DND-41 (cell line): Measurements from ENCODE around the gene ATP5MG.

Experiments used
- ATAC-seq: fragments of 200-7000 bp; cut with Tn5 transposase; 3 replicates; pipeline ENCODE4 v1.9.1; 2021; ENCODE audit warnings: low read depth; ENCODE audit not compliant: insufficient read depth
- DNase-seq: peaks from one replicate; pipeline ENCODE4 v3.0.0-alpha.2; 2020
- H2AFZ ChIP-seq: 2 replicates; pipeline ENCODE4 v1.6.0; 2012; ENCODE audit warnings: low read depth, low read length
- H3K27ac ChIP-seq: 2 replicates; pipeline ENCODE4 v1.5.1; 2012; ENCODE audit warnings: low read length, inconsistent platforms
- H3K27me3 ChIP-seq: fragments of 200-600 bp; sonication (generic); 2 replicates; pipeline ENCODE4 v1.6.0; 2012; ENCODE audit warnings: low read length, mild to moderate bottlenecking, inconsistent platforms; ENCODE audit not compliant: insufficient read depth, poor library complexity
- H3K36me3 ChIP-seq: 2 replicates; pipeline ENCODE4 v1.5.1; 2012; ENCODE audit warnings: low read length, inconsistent platforms; ENCODE audit not compliant: insufficient read depth
- H3K4me1 ChIP-seq: 2 replicates; pipeline ENCODE4 v1.5.1; 2012; ENCODE audit warnings: mild to moderate bottlenecking, low read length; ENCODE audit not compliant: insufficient read depth
- H3K4me2 ChIP-seq: 2 replicates; pipeline ENCODE4 v1.6.0; 2012; ENCODE audit warnings: mild to moderate bottlenecking, moderate library complexity, low read length, inconsistent platforms; ENCODE audit not compliant: insufficient read depth
- H3K4me3 ChIP-seq, 2 experiments: fragments of 200-600 bp in 1 of 2; shearing (Covaris generic) in 1 of 2; 2 replicates each; pipeline ENCODE4 v1.5.1; 2012 to 2016; ENCODE audit warnings: inconsistent platforms in 2 of 2, low read length in 2 of 2, mild to moderate bottlenecking in 2 of 2, low read depth in 1 of 2, moderate library complexity in 1 of 2
- H3K79me2 ChIP-seq: 2 replicates; pipeline ENCODE4 v1.6.0; 2012; ENCODE audit warnings: low read length, inconsistent platforms; ENCODE audit not compliant: insufficient read depth
- H3K9ac ChIP-seq: 2 replicates; pipeline ENCODE4 v1.6.0; 2012; ENCODE audit warnings: low read depth, mild to moderate bottlenecking, inconsistent platforms, low read length, moderate library complexity
- H3K9me3 ChIP-seq: 2 replicates; pipeline ENCODE4 v1.5.1; 2012; ENCODE audit warnings: low read length, moderate library complexity, mild to moderate bottlenecking, inconsistent platforms; ENCODE audit not compliant: insufficient read depth, severe bottlenecking
- H4K20me1 ChIP-seq: 2 replicates; pipeline ENCODE4 v1.6.0; 2012; ENCODE audit warnings: low read length; ENCODE audit not compliant: insufficient read depth
- CTCF ChIP-seq: IDR thresholded peaks from 2 replicates; pipeline ENCODE4 v1.5.1; 2012; ENCODE audit warnings: borderline replicate concordance, low read length, moderate library complexity, mild to moderate bottlenecking; ENCODE audit not compliant: poor library complexity, severe bottlenecking; ENCODE audit errors: extremely low read depth
- EZH2 ChIP-seq: IDR thresholded peaks from 3 replicates; pipeline ENCODE4 v1.6.1; 2012; ENCODE audit warnings: borderline replicate concordance, low read depth, mild to moderate bottlenecking, moderate library complexity, low read length, inconsistent platforms; ENCODE audit not compliant: severe bottlenecking

Gene ATP5MG

GRCh38 chr11:118375978-118376377 lies 25.4 kb upstream of the ATP5MG start:
- ATAC-seq (no peak), DNase-seq (no peak)
- no peak for TF ChIP-seq CTCF
- TF ChIP-seq EZH2, result no peak
- H3K4me3 ChIP-seq, result no peak overlapping the region
- no peaks in the 10 kb centered on the region for H3K9me3 ChIP-seq
- H3K79me2 ChIP-seq, result no peaks in the 10 kb centered on the region
- no peak overlapping the region for H3K4me2 ChIP-seq
- no peaks in the 10 kb centered on the region for H3K27me3 ChIP-seq
- no peak overlapping the region for H2AFZ ChIP-seq
- no peak overlapping the region for H3K9ac ChIP-seq
- H3K27ac ChIP-seq, result no peak overlapping the region
- no peaks in the 10 kb centered on the region for H3K4me1 ChIP-seq
- peaks cover 86% of the 10 kb centered on the region for H3K36me3 ChIP-seq
- H4K20me1 ChIP-seq, result no peaks in the 10 kb centered on the region

- no peaks in the 10 kb centered on the region for H3K79me2 ChIP-seq
- ATAC-seq (no peak), DNase-seq (no peak)
- H3K4me1 ChIP-seq, result no peaks in the 10 kb centered on the region
- peaks cover 86% of the 10 kb centered on the region for H3K36me3 ChIP-seq
- no peak overlapping the region for H3K4me3 ChIP-seq
- H4K20me1 ChIP-seq, result no peaks in the 10 kb centered on the region
- no peak overlapping the region for H3K4me2 ChIP-seq
- no peak overlapping the region for H2AFZ ChIP-seq
- no peaks in the 10 kb centered on the region for H3K27me3 ChIP-seq
- TF ChIP-seq EZH2 (no peak), CTCF (no peak)
- H3K9me3 ChIP-seq, result no peaks in the 10 kb centered on the region
- H3K9ac ChIP-seq, result no peak overlapping the region
- no peak overlapping the region for H3K27ac ChIP-seq
These were observed 21.9 kb upstream of the ATP5MG start for GRCh38 chr11:118379497-118379896.

GRCh38 chr11:118380571-118380970 lies 20.8 kb upstream of the ATP5MG start:
- Histone ChIP-seq H4K20me1 (no peaks in the 10 kb centered on the region), H3K4me2 (no peak overlapping the region), H2AFZ (no peak overlapping the region), H3K4me1 (no peaks in the 10 kb centered on the region), H3K27ac (no peak overlapping the region), H3K4me3 (no peak overlapping the region), H3K9me3 (no peaks in the 10 kb centered on the region), H3K36me3 (peaks cover 88% of the 10 kb centered on the region), H3K9ac (no peak overlapping the region), H3K79me2 (no peaks in the 10 kb centered on the region), H3K27me3 (no peaks in the 10 kb centered on the region)
- TF ChIP-seq CTCF (no peak), EZH2 (no peak)
- DNase-seq (no peak), ATAC-seq (no peak)

GRCh38 chr11:118382954-118383353 lies 18.5 kb upstream of the ATP5MG start:
- Histone ChIP-seq H3K4me3 (no peak overlapping the region), H3K9me3 (no peaks in the 10 kb centered on the region), H3K4me1 (no peaks in the 10 kb centered on the region), H3K4me2 (no peak overlapping the region), H4K20me1 (no peaks in the 10 kb centered on the region), H3K27me3 (no peaks in the 10 kb centered on the region), H3K36me3 (peaks cover 97% of the 10 kb centered on the region), H3K27ac (no peak overlapping the region), H3K9ac (no peak overlapping the region), H3K79me2 (no peaks in the 10 kb centered on the region), H2AFZ (no peak overlapping the region)
- no peak for ATAC-seq
- TF ChIP-seq CTCF (no peak), EZH2 (no peak)
- no peak for DNase-seq
